Measurements from ENCODE around the gene DLGAP4.

The DLGAP4 gene

GRCh38 chr20:36483919-36484808, 178.0 kb downstream of the DLGAP4 start:
- DNase-seq (ENCODE audit: low read depth) = no peak
- no peak overlapping the region for H3K4me3 ChIP-seq (ENCODE audit: control insufficient read depth, low read depth, low read length)
- TF ChIP-seq, protein P1, sequence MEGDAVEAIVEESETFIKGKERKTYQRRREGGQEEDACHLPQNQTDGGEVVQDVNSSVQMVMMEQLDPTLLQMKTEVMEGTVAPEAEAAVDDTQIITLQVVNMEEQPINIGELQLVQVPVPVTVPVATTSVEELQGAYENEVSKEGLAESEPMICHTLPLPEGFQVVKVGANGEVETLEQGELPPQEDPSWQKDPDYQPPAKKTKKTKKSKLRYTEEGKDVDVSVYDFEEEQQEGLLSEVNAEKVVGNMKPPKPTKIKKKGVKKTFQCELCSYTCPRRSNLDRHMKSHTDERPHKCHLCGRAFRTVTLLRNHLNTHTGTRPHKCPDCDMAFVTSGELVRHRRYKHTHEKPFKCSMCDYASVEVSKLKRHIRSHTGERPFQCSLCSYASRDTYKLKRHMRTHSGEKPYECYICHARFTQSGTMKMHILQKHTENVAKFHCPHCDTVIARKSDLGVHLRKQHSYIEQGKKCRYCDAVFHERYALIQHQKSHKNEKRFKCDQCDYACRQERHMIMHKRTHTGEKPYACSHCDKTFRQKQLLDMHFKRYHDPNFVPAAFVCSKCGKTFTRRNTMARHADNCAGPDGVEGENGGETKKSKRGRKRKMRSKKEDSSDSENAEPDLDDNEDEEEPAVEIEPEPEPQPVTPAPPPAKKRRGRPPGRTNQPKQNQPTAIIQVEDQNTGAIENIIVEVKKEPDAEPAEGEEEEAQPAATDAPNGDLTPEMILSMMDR (IDR thresholded peaks at IDR 0.05; ENCODE audit: control insufficient read depth, insufficient read depth, low read depth, low read length, missing control alignments) = no peak

- TF ChIP-seq, protein P1 (IDR thresholded peaks at IDR 0.05; ENCODE audit: control insufficient read depth, insufficient read depth, low read depth, low read length, missing control alignments) = no peak
These were observed 179.1 kb downstream of the DLGAP4 start for GRCh38 chr20:36485286-36485685.

GRCh38 chr20:36487069-36487468, 180.9 kb downstream of the DLGAP4 start:
- TF ChIP-seq, protein P1 (IDR thresholded peaks at IDR 0.05; ENCODE audit: control insufficient read depth, insufficient read depth, low read depth, low read length, missing control alignments) = no peak
- H3K4me3 ChIP-seq (ENCODE audit: control insufficient read depth, low read depth, low read length) = no peak overlapping the region
- DNase-seq (ENCODE audit: low read depth) = no peak

More at GRCh38 chr20:36485286-36485685, 179.1 kb downstream of the DLGAP4 start:
- DNase-seq (ENCODE audit: low read depth) = no peak
- no peak overlapping the region for H3K4me3 ChIP-seq (ENCODE audit: control insufficient read depth, low read depth, low read length)

DNA sequence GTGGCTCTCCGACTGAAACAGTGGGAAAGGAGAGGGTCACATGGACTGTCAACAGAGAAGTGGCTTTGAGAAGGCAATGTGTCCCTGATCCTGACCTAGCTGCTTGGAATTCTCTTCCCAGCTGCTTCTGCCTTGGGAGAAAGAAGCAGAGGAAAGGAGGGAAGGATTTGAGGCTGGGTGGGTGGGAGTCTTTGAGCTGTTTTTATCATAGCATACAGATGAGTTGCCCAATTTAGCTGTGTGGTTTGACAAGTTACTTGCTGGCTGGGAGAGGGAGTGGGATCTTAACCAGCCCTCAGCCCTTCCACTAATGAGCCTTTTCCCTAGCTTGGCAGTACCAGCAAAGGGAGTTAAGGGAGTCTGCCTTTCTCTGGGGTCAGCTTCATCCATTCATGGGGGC, 184.1 kb downstream of the DLGAP4 start:
- DNase-seq (ENCODE audit: low read depth) = no peak
- TF ChIP-seq, protein P1 (IDR thresholded peaks at IDR 0.05; ENCODE audit: control insufficient read depth, insufficient read depth, low read depth, low read length, missing control alignments) = no peak
- no peak overlapping the region for H3K4me3 ChIP-seq (ENCODE audit: control insufficient read depth, low read depth, low read length)

GRCh38 chr20:36491901-36492617, 185.9 kb downstream of the DLGAP4 start:
- no peak for DNase-seq (ENCODE audit: low read depth)
- TF ChIP-seq, protein P1 (IDR thresholded peaks at IDR 0.05; ENCODE audit: control insufficient read depth, insufficient read depth, low read depth, low read length, missing control alignments) = no peak
- no peak overlapping the region for H3K4me3 ChIP-seq (ENCODE audit: control insufficient read depth, low read depth, low read length)

DNA sequence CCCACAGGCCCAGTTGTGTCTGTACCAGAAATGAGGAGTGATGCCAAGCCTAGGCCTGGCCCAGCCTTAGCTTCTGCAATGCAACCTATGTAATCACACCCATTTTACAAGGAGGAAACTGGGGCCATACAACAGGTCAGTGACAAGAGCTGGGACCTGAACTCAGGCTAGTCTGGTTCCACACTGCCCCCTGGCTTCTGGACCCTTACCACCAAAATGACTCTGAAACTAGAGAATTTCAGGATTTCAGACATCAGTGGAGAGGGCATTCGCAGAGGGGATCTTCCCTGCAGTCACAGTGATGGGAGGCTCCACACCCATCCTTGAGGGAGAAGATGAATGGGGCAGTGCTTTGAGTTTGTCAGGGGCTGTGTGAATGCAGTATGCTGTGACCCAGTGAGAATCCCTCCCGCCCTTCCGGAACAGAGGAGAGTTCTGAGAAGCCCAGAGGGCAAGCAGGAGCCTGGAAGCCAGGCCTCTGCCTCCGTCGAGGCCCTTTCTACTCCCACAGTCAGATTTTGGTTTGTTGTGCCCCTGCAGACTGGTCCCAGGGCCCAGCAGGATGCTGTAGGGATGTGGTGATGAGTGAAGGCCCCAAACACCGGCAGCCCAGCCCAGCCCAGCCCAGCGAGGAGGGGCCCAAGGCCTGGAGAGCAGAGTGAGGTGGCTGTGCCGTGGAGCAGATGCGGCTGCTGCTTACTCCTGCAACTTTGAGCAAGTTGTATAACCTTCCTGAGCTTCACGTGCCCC, 187.1 kb downstream of the DLGAP4 start:
- TF ChIP-seq, protein P1 (IDR thresholded peaks at IDR 0.05; ENCODE audit: control insufficient read depth, insufficient read depth, low read depth, low read length, missing control alignments) = peak; percentile 28
- DNase-seq (ENCODE audit: low read depth) = no peak
- H3K4me3 ChIP-seq (ENCODE audit: control insufficient read depth, low read depth, low read length) = no peak overlapping the region

Data from AG09309 (cell line).